HG03139 (cell line): ENCODE measurements around the gene CLCA4.
"Not testable (repeated sequence)": the region's sequence is repeated elsewhere in the genome, so short reads cannot be mapped to it uniquely, and the experiment has no call there.

Experiments used
- ATAC-seq: cut with Tn5 transposase; IDR thresholded peaks from one replicate; pipeline ENCODE4 v1.9.1; 2021; ENCODE audit not compliant: unreplicated experiment

CLCA4 gene, protein sequence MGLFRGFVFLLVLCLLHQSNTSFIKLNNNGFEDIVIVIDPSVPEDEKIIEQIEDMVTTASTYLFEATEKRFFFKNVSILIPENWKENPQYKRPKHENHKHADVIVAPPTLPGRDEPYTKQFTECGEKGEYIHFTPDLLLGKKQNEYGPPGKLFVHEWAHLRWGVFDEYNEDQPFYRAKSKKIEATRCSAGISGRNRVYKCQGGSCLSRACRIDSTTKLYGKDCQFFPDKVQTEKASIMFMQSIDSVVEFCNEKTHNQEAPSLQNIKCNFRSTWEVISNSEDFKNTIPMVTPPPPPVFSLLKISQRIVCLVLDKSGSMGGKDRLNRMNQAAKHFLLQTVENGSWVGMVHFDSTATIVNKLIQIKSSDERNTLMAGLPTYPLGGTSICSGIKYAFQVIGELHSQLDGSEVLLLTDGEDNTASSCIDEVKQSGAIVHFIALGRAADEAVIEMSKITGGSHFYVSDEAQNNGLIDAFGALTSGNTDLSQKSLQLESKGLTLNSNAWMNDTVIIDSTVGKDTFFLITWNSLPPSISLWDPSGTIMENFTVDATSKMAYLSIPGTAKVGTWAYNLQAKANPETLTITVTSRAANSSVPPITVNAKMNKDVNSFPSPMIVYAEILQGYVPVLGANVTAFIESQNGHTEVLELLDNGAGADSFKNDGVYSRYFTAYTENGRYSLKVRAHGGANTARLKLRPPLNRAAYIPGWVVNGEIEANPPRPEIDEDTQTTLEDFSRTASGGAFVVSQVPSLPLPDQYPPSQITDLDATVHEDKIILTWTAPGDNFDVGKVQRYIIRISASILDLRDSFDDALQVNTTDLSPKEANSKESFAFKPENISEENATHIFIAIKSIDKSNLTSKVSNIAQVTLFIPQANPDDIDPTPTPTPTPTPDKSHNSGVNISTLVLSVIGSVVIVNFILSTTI

GRCh38 chr1:86546787-86547221 is at the start of gene CLCA4:
TSS of gene CLCA4 (plus strand) at chr1:86547078. CDS start at chr1:86547120, 42 bp downstream.
- no peak for ATAC-seq

- ATAC-seq, result no peak
These were observed 48.6 kb upstream of the CLCA4 start for GRCh38 chr1:86498281-86498680.

GRCh38 chr1:86499987-86500593 is 46.8 kb upstream of the CLCA4 start:
- ATAC-seq, result peak; percentile 43

- no peak for ATAC-seq
These were observed 46.2 kb upstream of the CLCA4 start for GRCh38 chr1:86500714-86501113.

GRCh38 chr1:86502125-86502646 is 44.7 kb upstream of the CLCA4 start:
- not testable (repeated sequence) for ATAC-seq

GRCh38 chr1:86502721-86503405 is 44.0 kb upstream of the CLCA4 start:
- ATAC-seq, result no peak

- ATAC-seq, result no peak
These were observed 43.3 kb upstream of the CLCA4 start for GRCh38 chr1:86503406-86504136.

DNA sequence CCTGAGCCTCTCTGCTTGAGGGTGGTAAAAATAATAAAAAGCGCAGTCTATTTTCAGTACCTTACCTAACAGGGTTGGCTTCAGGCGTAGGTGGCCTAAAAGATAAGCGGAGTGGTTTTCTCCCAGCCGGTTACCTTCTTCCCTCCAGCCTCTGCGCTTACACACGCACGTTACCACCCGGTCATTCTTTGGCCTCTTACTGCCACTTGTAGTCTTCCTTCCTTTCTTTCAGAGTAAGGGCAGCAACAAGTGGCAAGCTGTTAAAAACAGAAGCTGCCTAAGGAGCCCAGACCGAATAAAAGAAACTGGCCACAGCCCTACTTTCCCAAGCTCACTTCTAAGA is 42.8 kb upstream of the CLCA4 start:
- no peak for ATAC-seq

GRCh38 chr1:86504895-86505563 is 41.8 kb upstream of the CLCA4 start:
- ATAC-seq, result no peak

GRCh38 chr1:86505564-86505902 is 41.3 kb upstream of the CLCA4 start:
- ATAC-seq, result no peak

GRCh38 chr1:86507935-86508582 is 38.8 kb upstream of the CLCA4 start:
- ATAC-seq, result no peak

DNA sequence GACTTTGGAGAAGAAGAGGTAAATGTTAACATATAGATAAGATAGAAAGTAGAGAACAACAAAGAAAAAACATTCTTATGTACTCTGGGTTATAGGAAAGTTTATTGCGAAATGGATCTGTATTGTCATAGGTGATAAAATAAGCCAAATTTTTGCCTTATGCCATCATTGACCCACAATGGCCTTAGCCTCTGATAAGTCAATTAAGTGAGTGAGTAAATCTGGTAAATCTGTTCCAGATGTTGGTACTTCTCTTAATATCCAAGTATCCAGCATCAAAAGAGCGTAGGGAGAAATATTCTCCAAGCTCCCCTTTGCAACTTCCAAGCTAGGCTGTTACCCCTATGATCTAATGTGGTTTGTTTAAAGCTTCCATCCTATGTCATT is 38.3 kb upstream of the CLCA4 start:
- ATAC-seq, result no peak

DNA sequence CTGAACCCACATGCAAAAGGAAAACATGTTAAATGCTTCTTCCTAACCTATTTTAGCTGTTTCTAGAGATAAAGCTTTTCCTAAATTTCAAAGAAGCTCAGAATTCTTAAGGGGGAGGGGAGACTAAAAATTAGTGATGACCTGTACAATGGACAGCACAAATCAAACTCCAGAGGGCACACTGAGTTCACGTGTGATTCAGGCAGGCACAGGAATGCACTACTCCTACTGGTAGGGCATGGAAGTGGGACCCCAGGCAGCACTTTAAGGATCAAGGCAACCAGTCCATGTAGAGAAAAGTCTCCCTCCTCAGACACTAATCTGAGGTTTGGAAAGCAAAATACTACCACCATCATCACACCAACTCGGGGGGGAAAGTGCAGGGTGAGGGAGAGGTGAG is 31.3 kb upstream of the CLCA4 start:
- no peak for ATAC-seq

GRCh38 chr1:86516335-86516734 is 30.5 kb upstream of the CLCA4 start:
- no peak for ATAC-seq

DNA sequence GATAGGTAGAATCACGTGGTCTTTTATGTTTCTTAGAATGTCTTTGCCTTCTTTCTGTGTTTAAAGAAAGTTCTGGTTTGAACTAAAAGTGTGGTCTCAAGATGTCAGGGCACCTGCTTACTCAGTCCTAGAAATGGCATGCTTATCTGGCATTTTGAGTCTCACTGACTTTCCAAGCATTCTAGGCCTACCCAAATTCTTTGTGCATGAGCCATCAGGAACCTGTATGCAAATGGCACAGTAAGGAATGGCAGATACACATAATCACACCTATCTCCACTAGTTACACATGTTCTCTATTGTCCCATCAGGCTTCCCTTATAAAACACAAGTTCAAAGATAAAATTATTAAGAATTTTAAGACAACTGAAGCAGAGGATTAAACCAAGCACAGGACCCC is 29.5 kb upstream of the CLCA4 start:
- no peak for ATAC-seq

DNA sequence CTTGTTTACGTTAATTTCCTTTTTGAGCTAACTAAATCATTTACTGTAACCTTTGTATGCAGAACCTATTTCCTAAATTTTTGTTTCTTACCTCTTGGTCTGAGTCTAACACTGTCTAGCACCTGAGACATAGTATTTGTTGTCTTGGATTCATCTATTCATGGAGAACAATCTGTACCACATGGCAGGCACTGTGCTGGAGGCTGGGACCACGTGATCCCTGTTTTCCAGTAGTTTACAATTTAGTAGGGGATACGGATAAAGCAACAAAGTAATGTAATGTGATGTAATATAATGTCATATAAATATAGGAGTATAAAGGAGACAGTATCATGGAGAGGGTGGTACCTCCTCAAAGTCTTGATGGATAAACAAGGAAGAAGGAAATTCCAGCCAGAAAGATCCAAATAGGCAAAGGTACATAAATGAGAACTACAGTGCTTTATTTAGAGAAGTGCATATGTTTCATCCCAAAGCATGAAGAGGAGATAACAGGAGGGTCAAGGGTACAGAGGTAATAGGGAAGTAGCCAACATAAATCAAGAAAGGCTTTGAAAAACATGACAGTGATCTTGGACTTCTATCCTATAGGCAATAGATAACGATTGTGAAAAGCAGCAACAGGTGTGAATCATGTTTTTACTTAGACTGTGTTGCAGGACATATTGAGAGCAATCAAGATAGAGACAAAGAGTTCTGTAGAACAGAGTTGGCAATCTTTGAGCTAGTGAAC is 25.9 kb upstream of the CLCA4 start:
- ATAC-seq, result no peak

DNA sequence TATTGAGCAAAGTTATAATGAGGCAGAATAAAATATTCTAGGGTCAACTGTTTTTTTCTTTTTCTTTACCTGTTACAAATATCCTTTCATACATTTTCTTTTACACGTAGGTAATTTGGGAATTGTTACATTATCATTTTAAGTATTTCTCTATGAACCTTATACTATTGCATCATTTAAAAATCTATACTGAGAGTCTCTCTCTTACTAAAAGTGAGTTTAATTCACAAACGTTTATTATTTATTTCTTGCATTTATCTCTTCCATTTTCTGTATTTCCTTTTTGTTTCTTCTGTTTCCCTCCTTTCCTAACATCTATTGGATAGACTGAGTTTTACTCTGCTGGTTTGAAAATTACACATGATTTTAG is 25.4 kb upstream of the CLCA4 start:
- no peak for ATAC-seq

- no peak for ATAC-seq
These were observed 24.6 kb upstream of the CLCA4 start for GRCh38 chr1:86522240-86522639.
